ENCODE measurements around the gene STARD3NL.
"Not testable (repeated sequence)": the region's sequence is repeated elsewhere in the genome, so short reads cannot be mapped to it uniquely, and the experiment has no call there.

- not testable (repeated sequence) for TF ChIP-seq ZNF704 (tag by site-specific recombination; IDR thresholded peaks at IDR 0.05); KLF8 (tag by site-specific recombination; IDR thresholded peaks at IDR 0.05); MYNN (tag by site-specific recombination; IDR thresholded peaks at IDR 0.05; ENCODE audit: borderline replicate concordance); CTCF (tag by site-specific recombination; IDR thresholded peaks at IDR 0.05); ZNF302 (tag by site-specific recombination; IDR thresholded peaks at IDR 0.05; ENCODE audit: low read depth)
Measured at GRCh38 chr7:38234759-38235158, 56.7 kb downstream of the STARD3NL start.

Data from HEK293 (cell line).